Epithelial cell of proximal tubule (primary cell): ENCODE data around the gene SMAD6. TPM values are rescaled to one million over a fixed set of nuclear protein-coding genes. Genes with fewer than 3 reads are reported as not detected.

ENCODE experiments used
- DNase-seq: peaks from one replicate; pipeline ENCODE4 v3.0.0-alpha.2; 2011; ENCODE audit warnings: low read depth
- H3K4me3 ChIP-seq: 2 replicates; pipeline ENCODE4 v1.5.1; 2011; ENCODE audit warnings: low read depth, mild to moderate bottlenecking, low read length
- total RNA-seq: library from RNA; depleted of rRNA; stranded (reverse); fragments of >200 nt; gene quantifications from 2 replicates; pipeline ENCODE4 v1.2.3, GENCODE V29; 2015
- TF ChIP-seq, protein P1 (sequence below): conservative IDR thresholded peaks from 2 replicates; pipeline ENCODE4 v1.5.1; 2012; ENCODE audit warnings: low read depth, mild to moderate bottlenecking, low read length

The SMAD6 gene
- total RNA-seq, 1 donor from 2014 or later = 22.1 TPM

DNA sequence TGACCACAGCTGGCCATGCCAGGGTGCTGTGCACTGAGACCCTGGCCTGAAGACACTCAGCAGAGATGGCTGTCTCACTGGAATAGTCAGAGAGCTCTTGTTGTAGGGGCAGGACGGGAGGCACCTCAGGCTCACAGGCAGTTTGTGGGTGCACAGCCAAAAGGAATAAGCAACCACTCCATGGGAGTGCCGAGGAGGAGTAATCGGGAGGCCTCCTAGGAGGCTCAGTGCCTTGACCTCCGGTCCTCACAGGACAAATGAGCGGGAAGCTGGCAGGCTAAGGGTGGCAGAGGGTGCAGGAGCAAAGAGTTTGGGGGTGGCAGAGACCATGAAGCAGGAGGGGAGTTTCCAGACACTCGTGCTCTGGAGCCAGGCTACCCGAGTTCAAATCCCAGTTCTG is 81.7 kb downstream of the SMAD6 start:
- DNase-seq = no peak
- TF ChIP-seq, protein P1, sequence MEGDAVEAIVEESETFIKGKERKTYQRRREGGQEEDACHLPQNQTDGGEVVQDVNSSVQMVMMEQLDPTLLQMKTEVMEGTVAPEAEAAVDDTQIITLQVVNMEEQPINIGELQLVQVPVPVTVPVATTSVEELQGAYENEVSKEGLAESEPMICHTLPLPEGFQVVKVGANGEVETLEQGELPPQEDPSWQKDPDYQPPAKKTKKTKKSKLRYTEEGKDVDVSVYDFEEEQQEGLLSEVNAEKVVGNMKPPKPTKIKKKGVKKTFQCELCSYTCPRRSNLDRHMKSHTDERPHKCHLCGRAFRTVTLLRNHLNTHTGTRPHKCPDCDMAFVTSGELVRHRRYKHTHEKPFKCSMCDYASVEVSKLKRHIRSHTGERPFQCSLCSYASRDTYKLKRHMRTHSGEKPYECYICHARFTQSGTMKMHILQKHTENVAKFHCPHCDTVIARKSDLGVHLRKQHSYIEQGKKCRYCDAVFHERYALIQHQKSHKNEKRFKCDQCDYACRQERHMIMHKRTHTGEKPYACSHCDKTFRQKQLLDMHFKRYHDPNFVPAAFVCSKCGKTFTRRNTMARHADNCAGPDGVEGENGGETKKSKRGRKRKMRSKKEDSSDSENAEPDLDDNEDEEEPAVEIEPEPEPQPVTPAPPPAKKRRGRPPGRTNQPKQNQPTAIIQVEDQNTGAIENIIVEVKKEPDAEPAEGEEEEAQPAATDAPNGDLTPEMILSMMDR = no peak
- no peak overlapping the region for H3K4me3 ChIP-seq

DNA sequence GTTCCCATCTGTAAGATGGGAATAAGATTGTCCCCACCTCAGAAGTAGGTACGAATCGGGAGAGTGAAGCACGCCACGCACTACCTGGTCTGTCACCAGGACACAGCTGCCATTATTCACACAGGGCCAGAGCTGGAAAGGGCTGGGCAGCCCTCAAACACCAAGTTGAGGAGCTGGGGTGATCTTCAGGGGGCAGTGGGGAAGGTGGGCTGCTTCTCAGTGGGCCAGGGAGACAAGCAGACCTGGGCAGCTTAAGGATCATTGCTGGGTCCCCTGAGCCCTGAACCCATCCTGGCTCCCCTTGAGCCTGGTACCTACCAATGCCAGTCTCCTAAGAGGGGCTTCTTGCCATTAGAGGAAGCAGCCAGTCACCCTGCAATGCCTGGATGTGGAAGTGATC is 82.1 kb downstream of the SMAD6 start:
- no peak for DNase-seq
- TF ChIP-seq, protein P1 = no peak
- no peak overlapping the region for H3K4me3 ChIP-seq

DNA sequence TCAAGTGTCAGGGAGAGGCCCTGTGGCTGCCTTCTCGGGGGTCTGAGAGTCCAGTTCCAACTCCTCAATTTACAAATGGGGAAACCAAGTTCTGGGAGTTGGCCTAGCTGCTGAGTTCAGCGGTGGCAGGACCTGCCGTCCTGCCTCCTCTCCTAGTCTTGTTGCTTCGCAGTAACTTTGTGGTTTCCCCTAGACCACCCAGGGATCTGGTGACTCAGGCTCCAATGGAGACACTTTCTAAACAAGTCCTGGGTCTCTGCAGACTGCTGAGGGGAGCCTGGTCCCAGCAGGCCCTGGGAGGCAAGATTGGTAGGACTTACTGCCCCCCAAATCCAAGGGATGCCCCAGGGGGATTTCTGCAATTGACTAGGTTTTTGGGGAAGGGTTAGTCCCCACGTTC is 83.6 kb downstream of the SMAD6 start:
- DNase-seq = no peak
- H3K4me3 ChIP-seq = no peak overlapping the region
- TF ChIP-seq, protein P1 = no peak

DNA sequence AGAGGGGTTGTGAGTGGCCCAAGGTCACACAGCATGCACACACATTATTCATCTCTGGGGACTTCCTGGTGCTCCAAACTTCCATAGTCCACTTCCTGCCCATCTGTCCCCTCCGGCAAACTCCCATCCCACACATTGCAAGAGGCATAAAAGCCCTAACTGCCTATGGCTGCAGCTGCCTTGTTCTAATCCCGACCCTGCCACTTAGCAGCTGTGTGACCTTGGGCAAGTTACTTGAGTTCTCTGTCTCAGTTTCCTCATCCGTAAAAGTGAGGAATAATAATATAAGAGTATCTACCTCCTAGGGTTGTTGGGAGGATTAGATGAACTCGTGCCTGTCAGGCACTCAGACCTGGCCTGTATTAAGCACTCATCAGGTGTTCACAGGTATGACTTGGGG is 84.2 kb downstream of the SMAD6 start:
- no peak overlapping the region for H3K4me3 ChIP-seq

DNA sequence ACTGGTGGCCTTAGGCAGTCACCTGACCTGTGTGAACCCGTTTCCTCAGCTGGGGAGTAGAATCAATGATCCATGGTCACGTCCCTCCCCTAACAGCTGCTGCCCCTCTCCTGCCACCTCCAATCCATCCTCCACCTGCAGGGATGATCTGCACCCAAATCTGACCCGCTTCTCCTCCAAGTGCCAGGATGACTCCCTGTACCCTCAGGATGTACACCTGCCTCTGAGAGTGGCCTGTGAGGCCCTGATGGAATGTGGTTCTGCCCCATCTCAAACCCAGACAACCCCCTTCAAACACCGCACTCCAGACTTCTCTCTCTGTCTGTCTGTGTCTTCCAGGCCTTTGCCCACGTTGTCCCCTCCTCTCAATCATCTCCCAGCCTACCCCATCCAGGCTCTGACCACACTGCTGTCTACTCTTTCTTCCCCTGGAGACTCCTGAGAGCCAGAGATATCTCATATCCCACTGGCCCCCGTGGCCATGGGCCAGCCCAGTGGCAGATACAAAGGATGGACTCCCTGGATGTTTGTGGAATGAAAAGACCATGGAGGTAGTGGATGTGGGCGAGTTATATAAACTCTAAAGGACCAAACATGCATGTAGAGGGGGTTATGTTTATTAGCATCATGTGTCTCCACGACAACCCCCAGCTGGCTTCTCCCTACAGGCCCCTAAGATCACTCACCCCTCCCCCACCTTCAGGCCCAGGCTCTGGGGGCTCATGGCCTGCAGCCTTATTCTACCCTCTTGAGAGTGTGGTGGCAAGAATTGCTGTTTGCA is 84.9 kb downstream of the SMAD6 start:
- TF ChIP-seq, protein P1 = no peak
- H3K4me3 ChIP-seq = no peak overlapping the region
- DNase-seq = no peak

More for the DNA sequence above, 84.2 kb downstream of the SMAD6 start:
- DNase-seq = no peak
- TF ChIP-seq, protein P1 = no peak

DNA sequence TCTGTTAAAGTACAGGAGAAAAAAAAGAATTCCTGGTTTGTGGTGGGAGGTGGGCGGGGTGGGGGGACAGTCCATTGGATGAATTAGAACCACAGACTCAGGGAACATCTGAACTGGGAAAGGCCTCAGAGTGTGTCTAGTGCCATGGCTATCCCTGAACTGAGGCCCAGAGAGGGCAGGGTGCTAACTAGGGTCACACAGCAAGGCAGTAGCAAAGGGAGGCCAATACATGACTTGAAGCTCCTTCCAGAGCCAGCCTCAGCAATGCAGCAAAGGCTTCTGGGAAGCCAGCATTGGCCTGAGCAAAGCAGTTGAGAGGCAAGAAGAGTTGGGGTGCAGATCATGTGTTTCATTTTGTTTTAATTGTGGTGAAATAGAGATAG is 85.4 kb downstream of the SMAD6 start:
- no peak overlapping the region for H3K4me3 ChIP-seq
- DNase-seq = no peak
- TF ChIP-seq, protein P1 = no peak

DNA sequence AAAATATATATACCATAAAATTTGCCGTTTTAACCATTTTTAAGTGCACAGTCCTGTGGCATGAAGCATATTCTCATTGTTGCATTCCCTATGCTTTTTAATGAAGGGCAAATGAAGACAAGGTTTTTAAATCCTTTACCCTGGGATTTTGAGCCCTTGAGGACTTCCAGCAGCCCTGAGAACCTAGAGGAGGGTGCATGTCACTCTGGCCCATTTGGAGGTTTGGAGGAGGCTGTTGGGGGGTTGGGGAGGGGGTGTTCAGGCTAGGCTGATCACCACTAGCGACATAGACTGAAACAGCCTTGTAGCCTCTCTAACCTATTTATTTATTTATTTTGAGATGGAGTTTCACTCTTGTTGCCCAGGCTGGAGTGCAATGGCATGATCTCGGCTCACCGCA is 86.0 kb downstream of the SMAD6 start:
- H3K4me3 ChIP-seq = no peak overlapping the region
- no peak for DNase-seq
- TF ChIP-seq, protein P1 = no peak
